Suprapubic skin (tissue), 3 donors: Measurements from ENCODE around the gene TAPBP.

Experiments used
- EP300 ChIP-seq: sonication (generic); formaldehyde crosslinking; IDR thresholded peaks from one replicate; pipeline ENCODE4 v1.6.1; 2017; ENCODE audit warnings: antibody characterized with exemption
- TF ChIP-seq, protein P1 (sequence below), 2 donors: fragments of 200-600 bp in 1 of 2; fragments of 450-650 bp in 1 of 2; sonication (generic) in 1 of 2; IDR thresholded peaks; one replicate each; pipeline ENCODE4 v1.5.1; 2016 to 2019; ENCODE audit warnings: antibody characterized with exemption in 2 of 2, mild to moderate bottlenecking in 1 of 2, moderate library complexity in 1 of 2

DNA sequence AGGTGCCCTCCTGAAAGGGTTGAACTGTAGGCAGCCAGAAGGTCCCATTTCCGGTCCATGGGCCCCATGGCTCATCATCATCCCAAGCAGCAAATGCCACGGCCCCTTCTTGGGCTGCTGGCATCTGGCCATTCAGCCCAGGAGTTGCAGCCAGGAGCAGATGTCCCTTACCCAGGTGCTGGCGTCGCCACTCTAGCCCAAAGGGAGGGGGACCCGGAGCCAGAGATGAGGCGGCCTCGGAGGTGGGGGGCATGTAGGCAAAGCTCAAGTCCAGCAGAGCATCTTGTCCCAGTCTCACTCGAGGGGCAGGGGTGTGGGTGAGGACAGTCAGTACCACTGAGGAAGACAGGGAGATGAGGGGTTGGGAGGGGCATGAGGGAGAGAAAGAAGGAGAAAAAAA, 8.8 kb downstream of the TAPBP start:
- TF ChIP-seq, protein P1, sequence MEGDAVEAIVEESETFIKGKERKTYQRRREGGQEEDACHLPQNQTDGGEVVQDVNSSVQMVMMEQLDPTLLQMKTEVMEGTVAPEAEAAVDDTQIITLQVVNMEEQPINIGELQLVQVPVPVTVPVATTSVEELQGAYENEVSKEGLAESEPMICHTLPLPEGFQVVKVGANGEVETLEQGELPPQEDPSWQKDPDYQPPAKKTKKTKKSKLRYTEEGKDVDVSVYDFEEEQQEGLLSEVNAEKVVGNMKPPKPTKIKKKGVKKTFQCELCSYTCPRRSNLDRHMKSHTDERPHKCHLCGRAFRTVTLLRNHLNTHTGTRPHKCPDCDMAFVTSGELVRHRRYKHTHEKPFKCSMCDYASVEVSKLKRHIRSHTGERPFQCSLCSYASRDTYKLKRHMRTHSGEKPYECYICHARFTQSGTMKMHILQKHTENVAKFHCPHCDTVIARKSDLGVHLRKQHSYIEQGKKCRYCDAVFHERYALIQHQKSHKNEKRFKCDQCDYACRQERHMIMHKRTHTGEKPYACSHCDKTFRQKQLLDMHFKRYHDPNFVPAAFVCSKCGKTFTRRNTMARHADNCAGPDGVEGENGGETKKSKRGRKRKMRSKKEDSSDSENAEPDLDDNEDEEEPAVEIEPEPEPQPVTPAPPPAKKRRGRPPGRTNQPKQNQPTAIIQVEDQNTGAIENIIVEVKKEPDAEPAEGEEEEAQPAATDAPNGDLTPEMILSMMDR (IDR thresholded peaks at IDR 0.05), result no peak
- no peak for TF ChIP-seq EP300
